Cardiac septum (tissue), 1 donor: Measurements from ENCODE around the gene DNAJB12. TPM values are rescaled to one million over a fixed set of nuclear protein-coding genes. Genes with fewer than 3 reads are reported as not detected.
"Not testable (repeated sequence)": the region's sequence is repeated elsewhere in the genome, so short reads cannot be mapped to it uniquely, and the experiment has no call there.

Source experiments
- DNase-seq: peaks from one replicate; pipeline ENCODE4 v3.0.0-alpha.2; 2020; ENCODE audit warnings: low spot score
- intact Hi-C: fragments of 100-400 bp; cut with DNase I; formaldehyde crosslinking; loops from one replicate; pipeline ENCODE4 v1.14.0; 2022
- total RNA-seq: library from RNA; stranded (reverse); fragmentation: NEBNext Ultra II Directional; extraction: Animal tissue kit (Norgen Biotek cat#: 25700); gene quantifications from one replicate; pipeline ENCODE4 v1.2.1, GENCODE V29; 2021
- donor health status: DM: no; HTN: no; CAD: no.

Gene DNAJB12
- total RNA-seq, 1 donor from 2014 or later, result 28.9 TPM

GRCh38 chr10:72334196-72334824 lies 20.4 kb downstream of the DNAJB12 start:
- intact Hi-C loops, result loop anchor here (2.0 to 10.0 kb wide), 3 partner anchors 118 to 440 kb away; partner anchors contain the start of genes ANAPC16 and ASCC1
- DNase-seq, result no peak

DNA sequence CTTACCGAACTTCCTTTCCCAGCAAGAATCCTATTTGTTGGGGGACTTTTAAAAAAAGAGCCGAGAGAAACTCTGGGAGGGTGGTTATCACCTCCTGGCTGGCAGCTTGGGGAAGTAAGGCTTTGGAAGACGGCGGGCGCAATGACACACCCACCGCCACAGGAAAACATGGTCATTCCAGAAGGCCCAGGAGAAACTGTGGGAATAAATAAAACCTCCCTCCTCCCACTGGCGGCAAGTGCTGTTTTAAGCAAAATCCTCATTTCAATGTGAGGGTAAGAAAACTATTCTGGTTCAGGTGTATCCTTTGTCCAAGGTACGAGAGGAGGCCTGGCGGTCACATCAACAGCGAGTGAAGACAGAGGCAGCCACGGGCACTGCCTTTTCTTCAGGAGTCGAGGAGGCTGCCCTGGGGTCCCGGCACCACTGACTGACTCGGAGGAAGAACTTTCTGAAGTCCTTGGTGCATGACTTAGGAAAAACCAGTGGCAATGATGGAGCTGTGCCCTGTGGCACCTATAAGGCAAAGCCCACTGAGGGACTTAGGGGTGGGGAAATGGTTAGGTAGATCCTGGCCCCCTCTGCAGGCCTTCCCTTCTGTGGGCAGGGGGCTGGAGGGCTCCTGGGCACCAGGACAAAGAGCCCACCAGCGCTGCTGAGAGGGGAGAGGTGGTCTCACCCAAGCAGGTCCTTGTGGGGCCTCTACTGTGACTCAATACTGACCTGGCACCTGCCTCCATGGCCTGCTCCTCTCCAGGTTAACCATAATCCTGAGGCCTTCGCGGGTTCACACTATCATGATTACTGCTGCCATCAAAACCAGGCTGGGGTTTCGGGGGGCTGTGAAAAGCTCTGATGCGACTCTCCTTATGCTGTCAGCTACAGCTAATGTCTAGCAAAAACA lies 21.4 kb downstream of the DNAJB12 start:
- intact Hi-C loops, result loop anchor here (2.0 to 10.0 kb wide), 3 partner anchors 117 to 439 kb away; partner anchors contain the start of genes ANAPC16 and ASCC1
- no peak for DNase-seq

- no peak for DNase-seq
- intact Hi-C loops, result loop anchor here (5.0 to 10.0 kb wide), 2 partner anchors 365 to 438 kb away; no protein-coding TSS in a partner anchor
Measured at GRCh38 chr10:72332423-72333111, 22.2 kb downstream of the DNAJB12 start.

DNA sequence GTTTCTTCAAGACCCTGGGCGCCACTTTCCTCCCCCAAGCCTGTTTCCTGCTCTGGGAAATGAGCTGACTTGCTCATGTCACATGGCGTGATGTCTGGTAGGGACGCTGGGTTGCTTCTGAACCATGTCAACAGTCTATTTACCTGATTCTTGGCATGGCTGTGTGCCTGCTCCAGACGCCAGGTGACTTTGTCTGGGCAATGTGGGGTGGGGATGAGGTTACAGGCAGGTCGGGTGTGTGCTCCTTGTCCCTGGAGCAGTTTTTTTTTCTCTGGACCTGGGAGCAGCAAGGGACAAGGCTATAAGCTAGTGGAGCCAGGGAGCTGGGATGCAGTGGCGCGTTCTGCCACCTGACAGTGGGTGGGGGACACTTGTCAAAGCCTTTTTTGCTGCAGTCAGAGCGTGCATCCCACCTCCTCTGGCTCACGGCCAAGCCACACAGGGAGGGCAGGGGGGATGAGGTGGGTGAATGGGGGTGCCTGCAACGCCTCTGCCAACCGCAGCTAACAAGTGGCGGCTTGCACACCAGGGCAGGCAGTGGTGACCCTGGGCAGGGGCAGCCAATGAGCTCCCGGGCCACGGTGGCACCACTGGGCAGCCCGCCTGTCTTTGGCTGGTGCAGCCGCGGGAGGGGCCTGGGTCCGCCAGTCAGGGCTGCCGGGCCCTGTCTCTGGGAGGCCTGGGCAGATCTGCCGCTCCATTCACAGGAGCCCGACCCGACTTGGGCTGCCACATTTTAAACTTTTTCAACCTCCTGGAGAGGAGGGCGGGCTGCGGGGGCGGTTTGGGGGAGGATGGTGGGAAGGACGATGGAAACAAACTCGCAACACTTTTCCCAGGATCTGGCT lies 22.9 kb downstream of the DNAJB12 start:
- DNase-seq, result peak; percentile 92
- intact Hi-C loops, result loop anchor here (5.0 to 10.0 kb wide), 2 partner anchors 364 to 437 kb away; no protein-coding TSS in a partner anchor

DNA sequence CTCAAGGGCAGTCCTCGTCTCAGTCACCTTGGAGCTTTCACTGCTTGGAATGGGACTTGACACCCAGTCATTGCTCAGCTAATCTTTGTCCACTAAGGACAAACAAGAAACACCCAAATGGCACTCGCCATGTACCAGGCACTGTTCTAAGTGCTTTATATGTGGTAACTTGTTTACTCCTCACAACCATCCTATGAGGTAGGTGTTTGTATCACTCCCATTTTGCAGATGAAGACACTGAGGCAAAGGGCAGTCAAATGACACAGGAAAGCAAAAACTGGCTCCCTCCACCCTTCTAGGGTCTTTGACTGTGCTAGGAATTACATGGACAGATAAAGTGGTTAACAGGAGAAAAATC lies 24.7 kb downstream of the DNAJB12 start:
- DNase-seq, result no peak
- intact Hi-C loops, result loop anchor here (5.0 to 10.0 kb wide), 2 partner anchors 363 to 435 kb away; no protein-coding TSS in a partner anchor

- intact Hi-C loops, result loop anchor here (2.0 to 10.0 kb wide), 3 partner anchors 55 to 435 kb away; no protein-coding TSS in a partner anchor
- no peak for DNase-seq
Measured at GRCh38 chr10:72329290-72330068, 25.2 kb downstream of the DNAJB12 start.

GRCh38 chr10:72328829-72329204 lies 25.9 kb downstream of the DNAJB12 start:
- intact Hi-C loops, result loop anchor here (2.0 kb wide), 1 partner anchor 54 kb away; no protein-coding TSS in a partner anchor
- DNase-seq, result no peak

GRCh38 chr10:72328045-72328828 lies 26.5 kb downstream of the DNAJB12 start:
- intact Hi-C loops, result loop anchor here (2.0 kb wide), 1 partner anchor 53 kb away; no protein-coding TSS in a partner anchor
- peak; percentile 88 for DNase-seq

- DNase-seq, intact Hi-C loops: not testable (repeated sequence)
Measured at GRCh38 chr10:72326665-72327603, 27.8 kb downstream of the DNAJB12 start.

DNA sequence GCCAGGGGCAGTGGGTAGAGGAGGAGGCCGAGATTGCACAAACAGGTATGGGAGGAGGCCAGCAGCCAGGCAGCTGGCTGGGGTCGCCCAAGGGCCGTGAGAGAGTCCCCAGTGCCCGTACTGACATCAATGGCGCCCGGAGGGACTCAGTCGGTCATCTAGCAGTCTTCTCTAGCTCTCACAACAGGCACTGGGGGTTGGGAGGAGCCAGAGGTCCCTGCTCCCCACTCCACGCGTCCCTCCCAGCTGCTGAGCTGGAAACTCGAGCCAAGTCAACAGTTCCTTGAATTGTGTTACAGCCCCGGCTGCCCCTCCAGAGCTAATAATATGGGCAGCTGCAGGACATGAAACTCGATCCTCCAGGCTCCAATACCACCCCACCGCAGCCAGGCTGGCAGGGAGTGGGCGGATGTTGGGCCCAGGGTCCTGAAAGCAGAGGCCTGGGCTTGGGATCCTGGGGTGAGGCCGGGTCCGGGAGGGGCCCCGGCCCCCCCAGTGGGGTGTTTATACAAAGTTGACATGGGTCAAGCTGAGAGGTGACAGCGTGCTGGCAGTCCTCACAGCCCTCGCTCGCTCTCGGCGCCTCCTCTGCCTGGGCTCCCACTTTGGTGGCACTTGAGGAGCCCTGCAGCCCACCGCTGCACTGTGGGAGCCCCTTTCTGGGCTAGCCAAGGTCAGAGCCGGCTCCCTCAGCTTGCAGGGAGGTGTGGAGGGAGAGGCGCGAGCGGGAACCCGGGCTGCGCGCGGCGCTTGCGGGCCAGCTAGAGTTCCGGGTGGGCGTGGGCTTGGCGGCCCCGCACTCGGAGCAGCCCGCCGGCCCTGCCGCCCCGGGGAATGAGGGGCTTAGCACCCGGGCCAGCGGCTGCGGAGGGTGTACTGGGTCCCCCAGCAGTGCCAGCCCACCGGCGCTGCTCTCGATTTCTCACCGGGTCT lies 29.2 kb downstream of the DNAJB12 start:
- DNase-seq, intact Hi-C loops: not testable (repeated sequence)

GRCh38 chr10:72323771-72324191 lies 30.9 kb downstream of the DNAJB12 start:
- no peak for DNase-seq
- intact Hi-C loops, result no loop called here

GRCh38 chr10:72323108-72323749 lies 31.5 kb downstream of the DNAJB12 start:
- intact Hi-C loops, result no loop called here
- no peak for DNase-seq

- DNase-seq, result no peak
- intact Hi-C loops, result no loop called here
Measured at GRCh38 chr10:72322280-72323058, 32.2 kb downstream of the DNAJB12 start.

- DNase-seq, result no peak
- intact Hi-C loops, result no loop called here
Measured at GRCh38 chr10:72322030-72322279, 32.8 kb downstream of the DNAJB12 start.
